ENCODE data around the gene MTFR2.
A peak's percentile ranks its signal among the peaks of the same experiment; 100 is the strongest.

MTFR2 gene

GRCh38 chr6:136230219-136230853, 19.8 kb downstream of the MTFR2 start:
- no peak for DNase-seq (ENCODE audit: low read depth)
- no peak overlapping the region for H3K4me3 ChIP-seq (ENCODE audit: low read depth, low read length)
- no peak for TF ChIP-seq CTCF (IDR thresholded peaks at IDR 0.05; ENCODE audit: low read depth, low read length)
- no peak for TF ChIP-seq MAX (IDR thresholded peaks at IDR 0.05; ENCODE audit: low read depth, low read length)
- TF ChIP-seq POLR2A (IDR thresholded peaks at IDR 0.05; ENCODE audit: extremely low read depth, insufficient read length) = no peak
- TF ChIP-seq MYC (IDR thresholded peaks at IDR 0.05; ENCODE audit: low read depth, low read length) = no peak

GRCh38 chr6:136228814-136229213, 21.3 kb downstream of the MTFR2 start:
- DNase-seq (ENCODE audit: low read depth) = peak; percentile 51
- no peak overlapping the region for H3K4me3 ChIP-seq (ENCODE audit: low read depth, low read length)
- no peak for TF ChIP-seq MYC (IDR thresholded peaks at IDR 0.05; ENCODE audit: low read depth, low read length)
- TF ChIP-seq MAX (IDR thresholded peaks at IDR 0.05; ENCODE audit: low read depth, low read length) = no peak
- TF ChIP-seq CTCF (IDR thresholded peaks at IDR 0.05; ENCODE audit: low read depth, low read length) = no peak
- TF ChIP-seq POLR2A (IDR thresholded peaks at IDR 0.05; ENCODE audit: extremely low read depth, insufficient read length) = no peak

- TF ChIP-seq MAX (IDR thresholded peaks at IDR 0.05; ENCODE audit: low read depth, low read length) (no peak), CTCF (IDR thresholded peaks at IDR 0.05; ENCODE audit: low read depth, low read length) (no peak), MYC (IDR thresholded peaks at IDR 0.05; ENCODE audit: low read depth, low read length) (no peak), POLR2A (IDR thresholded peaks at IDR 0.05; ENCODE audit: extremely low read depth, insufficient read length) (no peak)
- H3K4me3 ChIP-seq (ENCODE audit: low read depth, low read length) = peak overlapping the region; percentile 30
- DNase-seq (ENCODE audit: low read depth) = no peak
Measured at GRCh38 chr6:136226674-136227377, 23.3 kb downstream of the MTFR2 start.

- H3K4me3 ChIP-seq (ENCODE audit: low read depth, low read length) = peak overlapping the region; percentile 30
- peak; percentile 71 for DNase-seq (ENCODE audit: low read depth)
Measured at GRCh38 chr6:136226027-136226673, 24.0 kb downstream of the MTFR2 start.

More at GRCh38 chr6:136226027-136226673, 24.0 kb downstream of the MTFR2 start:
- TF ChIP-seq CTCF (IDR thresholded peaks at IDR 0.05; ENCODE audit: low read depth, low read length) (peak; percentile 99), MYC (IDR thresholded peaks at IDR 0.05; ENCODE audit: low read depth, low read length) (no peak), MAX (IDR thresholded peaks at IDR 0.05; ENCODE audit: low read depth, low read length) (no peak), POLR2A (IDR thresholded peaks at IDR 0.05; ENCODE audit: extremely low read depth, insufficient read length) (no peak)

Data from NB4 (cell line).